Measurements from ENCODE around the gene GTPBP4. TPM values are rescaled to one million over a fixed set of nuclear protein-coding genes. Genes with fewer than 3 reads are reported as not detected.
"Not testable (repeated sequence)": the region's sequence is repeated elsewhere in the genome, so short reads cannot be mapped to it uniquely, and the experiment has no call there.

GTPBP4 gene
- total RNA-seq, 1 experiment from 2014 or later = 87.0 TPM

DNA sequence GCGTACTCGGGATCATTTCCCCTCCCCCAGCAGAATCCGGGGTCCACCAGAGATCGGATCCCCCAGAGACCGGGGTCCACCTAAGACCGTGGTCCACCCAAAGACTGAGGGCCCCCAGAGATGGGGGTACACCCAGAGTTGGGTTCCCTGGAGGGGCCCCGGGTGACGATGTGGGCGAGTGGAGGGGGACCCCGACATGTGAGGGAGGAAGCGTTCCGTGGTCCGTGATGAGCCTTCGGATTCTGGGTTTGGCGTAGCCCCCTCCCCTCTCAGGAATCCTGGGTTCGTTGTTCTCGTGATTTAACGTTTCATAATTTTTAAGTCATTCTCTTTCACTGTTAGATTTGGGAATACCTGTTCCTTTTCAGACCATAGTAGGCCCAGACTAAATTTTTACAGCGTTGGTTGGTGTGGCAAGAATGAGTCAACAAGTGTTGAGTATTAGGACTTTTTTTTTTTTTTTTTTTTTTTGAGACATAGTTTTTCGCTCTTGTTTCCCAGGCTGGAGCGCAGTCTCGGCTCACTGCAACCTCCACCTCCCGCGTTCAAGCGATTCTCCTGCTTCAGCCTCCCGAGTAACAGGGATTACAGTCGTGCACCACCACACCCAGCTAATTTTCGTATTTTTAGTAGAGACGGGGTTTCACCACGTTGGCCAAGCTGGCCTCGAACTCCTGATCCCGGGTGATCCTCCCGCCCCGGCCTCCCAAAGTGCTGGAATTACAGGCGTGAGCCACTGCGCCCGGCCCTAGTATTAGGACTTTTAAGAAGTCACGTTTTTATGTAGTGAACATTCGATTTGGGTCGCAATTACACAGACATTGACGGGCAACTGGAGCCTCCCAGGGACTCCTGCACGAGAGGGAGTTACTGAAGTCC, 672 bp downstream of the GTPBP4 start:
- DNase-seq (ENCODE audit: low read depth) = peak; percentile 23

DNA sequence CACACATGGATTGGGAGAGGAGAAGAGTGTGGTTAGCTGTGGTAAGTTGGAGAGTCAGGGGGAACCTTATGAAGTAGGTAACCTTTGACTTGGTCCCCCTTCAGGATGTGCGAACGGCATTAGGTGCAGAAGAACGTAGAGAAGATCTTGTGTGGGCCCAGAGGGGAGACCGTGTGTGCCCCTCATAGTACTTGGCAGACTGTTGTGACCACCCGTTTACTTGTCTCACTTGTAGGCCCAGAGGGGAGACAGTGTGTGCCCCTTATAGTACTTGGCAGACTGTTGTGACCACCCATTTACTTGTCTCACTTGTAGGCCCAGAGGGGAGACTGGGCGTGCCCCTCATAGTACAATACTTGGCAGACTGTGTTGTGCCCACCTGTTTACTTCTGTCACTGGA, 2.6 kb downstream of the GTPBP4 start:
- DNase-seq (ENCODE audit: low read depth) = no peak

DNA sequence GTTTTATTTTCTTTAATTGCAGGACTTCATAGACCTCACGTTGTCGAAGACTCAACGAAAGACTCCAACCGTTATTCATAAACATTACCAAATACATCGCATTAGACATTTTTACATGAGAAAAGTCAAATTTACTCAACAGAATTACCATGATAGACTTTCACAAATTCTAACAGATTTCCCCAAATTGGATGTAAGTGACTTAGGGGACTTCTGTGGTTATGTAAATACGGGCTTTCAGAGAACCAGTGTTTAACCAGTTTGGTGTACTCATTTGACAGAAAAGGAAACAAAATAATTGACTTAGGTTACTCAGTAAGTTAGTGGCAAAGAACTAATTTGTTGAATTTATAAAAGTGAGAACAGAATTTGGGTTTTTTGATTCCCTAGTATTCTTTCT, 4.2 kb downstream of the GTPBP4 start:
- DNase-seq (ENCODE audit: low read depth) = no peak

DNA sequence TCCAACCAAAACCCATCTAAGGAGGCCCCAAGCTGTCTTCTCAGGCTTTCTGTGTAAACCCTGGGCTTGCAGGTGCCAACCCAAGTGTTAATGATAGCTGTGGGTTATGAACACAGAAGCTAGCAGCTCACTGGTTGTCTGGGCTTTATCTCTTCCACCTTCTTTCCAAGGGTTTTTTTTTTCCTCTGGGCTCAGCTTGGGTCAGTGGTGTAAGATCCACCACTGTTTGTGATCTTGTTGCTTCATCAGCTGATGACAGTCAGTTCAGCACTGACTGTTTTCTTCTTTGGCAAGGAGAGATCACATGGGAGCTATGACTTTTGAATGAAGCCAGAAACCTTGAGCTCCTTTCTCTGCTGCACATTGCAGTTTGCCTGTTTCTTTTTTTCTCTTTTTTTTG, 4.6 kb downstream of the GTPBP4 start:
- DNase-seq (ENCODE audit: low read depth) = no peak

DNA sequence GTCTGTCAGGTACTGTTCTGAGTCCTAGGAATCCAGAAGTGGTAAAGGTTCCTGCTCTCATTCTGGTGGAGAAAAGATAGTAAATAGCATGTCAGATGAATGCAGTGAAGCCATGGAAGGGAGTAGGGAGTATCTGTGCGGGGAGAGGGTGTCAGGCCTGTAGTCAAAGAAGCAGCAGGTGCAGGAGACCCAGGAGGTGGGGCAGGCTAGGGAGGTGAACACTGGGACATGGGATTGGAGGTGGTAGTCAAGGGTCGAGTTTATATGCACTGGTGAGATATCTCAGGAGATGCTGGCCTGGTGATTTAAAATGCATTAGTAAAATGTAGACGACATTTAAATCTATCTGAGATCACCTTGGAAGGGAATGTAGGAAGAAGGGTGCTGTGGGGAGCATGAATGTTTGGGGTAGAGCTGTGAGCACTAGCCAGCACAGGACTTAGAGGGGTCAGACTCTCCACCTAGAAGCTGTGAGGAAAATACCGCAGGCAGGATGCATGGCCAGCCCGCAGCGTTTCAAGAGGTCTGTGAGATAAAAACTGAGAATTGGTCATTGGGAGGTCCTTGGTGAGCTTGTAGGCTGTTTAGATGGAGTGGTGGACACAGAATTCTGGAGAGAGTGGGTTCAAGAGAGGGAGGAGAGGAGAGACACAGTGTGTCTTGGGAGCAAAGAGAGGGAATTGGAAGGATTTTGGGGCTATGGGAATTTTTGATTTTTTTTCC, 6.8 kb downstream of the GTPBP4 start:
- no peak for DNase-seq (ENCODE audit: low read depth)

DNA sequence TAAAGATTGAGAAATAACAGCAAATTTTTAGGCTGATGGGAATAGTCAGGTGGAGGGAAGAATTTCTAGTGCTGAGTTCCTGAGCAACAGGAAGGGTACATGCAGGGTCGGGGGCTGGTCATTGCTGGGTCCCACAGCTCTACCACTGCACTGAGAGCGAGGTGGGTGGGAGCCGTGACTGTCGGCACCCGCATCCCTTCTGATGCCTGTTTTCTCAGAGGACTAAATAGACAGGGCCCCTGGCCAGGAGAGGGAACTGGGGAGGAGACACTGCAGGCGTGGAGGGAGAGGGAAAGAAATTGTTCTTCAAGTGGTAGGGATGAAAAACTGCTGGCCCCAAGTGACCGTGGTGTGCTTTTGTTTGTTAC, 7.3 kb downstream of the GTPBP4 start:
- no peak for DNase-seq (ENCODE audit: low read depth)

DNA sequence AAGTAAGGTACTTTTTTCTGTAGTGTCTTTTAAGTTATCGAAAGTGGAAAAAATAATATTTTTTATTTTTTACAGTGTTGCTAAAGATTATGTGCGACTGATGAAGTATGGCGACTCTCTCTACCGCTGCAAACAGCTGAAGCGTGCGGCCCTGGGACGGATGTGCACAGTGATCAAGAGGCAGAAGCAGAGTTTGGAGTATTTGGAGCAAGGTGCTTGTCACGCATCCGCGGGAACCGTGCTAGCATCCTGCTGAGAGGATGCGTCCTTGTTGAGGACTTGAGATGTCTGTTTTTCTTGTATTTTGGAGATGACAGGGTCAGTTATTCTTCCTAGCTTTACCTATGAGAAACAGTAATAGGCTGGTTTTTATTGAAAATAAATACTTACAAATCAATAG, 7.8 kb downstream of the GTPBP4 start:
- DNase-seq (ENCODE audit: low read depth) = no peak

DNA sequence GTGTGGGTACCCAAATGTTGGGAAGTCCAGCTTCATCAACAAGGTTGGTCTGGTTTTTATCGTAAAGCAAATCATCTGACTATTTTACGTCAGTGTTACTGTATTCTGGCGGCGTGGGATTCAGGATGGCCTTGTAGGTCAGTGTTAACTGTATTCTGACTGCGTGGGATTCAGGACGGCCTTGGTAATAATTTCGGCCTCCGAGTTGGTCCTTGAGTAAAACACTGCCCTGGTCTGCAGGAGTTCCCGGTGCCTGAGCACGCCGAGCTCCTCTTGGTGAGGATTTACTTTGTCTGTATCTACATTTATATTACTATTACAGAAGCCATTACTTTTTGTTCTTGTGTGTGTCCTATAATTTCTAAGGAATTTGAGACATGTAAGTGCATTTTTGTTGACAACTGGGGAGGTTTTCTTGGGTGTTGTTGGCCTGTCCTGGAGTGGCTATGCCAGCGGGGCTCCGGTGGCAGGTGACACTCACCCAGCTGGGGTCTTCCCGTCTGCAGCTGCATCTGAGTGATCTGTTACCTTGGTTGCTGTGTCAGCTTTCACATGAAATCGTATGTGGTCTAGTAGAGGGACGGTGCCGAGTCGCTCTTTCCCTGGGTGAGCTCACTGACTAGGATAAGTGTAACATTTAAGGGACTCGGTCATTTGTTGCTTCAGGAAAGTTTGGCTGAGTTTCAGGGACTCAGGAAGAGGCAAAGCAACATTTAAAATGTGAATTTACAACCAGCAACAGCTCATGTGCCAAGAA, 9.2 kb downstream of the GTPBP4 start:
- no peak for DNase-seq (ENCODE audit: low read depth)

DNA sequence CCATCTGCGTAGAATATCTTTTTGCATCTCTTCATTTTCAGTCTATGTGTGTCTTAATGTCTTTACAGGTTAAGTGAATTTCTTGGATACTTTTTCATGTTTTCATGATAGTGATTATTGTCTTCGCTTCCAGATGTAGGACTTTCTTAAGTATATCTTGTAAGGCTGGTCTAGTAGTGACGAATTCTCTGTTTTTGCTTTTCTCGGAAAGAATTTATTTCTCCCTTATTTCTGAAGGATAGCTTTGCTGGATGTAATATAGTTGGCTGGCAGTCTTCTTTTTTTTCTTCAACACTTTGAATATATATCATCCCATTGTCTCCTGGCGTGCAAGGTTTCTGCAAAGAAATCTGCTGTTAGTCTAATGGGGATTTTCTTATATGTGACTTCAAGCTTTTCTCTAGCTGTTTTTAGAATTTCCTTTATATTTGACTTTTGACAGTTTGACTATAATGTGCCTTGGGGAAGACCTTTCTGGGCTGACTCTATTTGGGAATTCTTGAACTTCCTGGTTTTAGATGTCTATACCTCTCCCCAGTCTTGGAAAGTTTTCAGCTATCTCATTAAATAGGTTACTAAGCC, 14.3 kb downstream of the GTPBP4 start:
- DNase-seq (ENCODE audit: low read depth) = no peak

DNA sequence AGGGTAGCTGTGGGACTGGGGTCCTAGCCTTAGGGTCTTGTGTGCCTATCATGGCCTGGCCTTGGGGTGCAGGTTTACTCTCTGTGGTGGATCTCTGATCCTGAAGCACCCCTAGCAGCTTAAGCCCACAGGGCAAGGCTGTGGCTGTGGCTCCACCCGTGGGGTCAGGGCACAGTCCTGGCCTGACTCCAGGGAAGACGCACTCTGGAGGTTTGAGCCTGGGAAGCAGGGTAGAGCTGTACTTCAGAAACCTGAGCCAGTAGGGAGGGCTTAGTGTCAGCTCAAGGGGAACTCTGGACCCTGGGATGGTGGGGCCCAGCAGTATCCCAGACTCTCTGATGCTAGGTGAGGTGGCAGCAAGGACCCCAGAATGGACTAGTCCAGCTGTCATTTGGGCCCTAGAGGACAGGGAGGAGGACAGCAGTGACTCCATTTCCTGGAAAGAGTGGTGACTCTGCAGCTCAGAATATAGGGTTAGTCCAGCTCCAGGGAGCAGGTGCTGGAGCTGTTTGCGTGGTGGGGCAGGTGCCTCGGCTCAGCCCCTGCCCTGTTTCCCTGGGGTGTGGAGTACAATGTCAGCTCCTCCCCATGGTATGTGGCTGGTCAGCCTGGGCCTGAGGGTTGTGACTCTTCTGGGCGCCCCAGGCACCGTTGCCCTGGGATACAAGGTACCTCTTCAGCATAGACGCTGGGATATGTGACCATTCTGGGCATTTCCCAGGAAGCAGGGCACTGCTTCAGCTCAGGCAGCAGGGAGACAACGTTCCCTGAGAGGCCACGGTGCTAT, 15.8 kb downstream of the GTPBP4 start:
- no peak for DNase-seq (ENCODE audit: low read depth)

DNA sequence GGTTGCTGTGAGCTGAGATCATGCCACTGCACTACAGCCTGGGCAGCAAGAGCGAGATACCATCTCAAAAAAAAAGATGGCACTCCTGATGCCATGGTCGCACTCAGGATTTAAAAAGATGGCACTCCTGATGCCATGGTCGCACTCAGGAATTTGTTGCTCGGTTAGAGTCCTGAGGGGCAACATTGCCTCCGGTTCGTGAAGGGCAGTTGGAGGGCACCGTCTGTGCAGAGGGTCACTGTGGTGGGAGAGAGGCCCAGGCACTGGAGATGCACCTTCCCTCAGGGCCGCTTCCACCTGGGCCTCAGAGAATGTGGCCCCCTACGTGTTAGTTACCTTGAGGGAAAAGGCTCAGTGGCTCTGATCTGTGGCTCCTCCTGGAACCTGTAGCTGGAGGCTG, 18.3 kb downstream of the GTPBP4 start:
- no peak for DNase-seq (ENCODE audit: low read depth)

DNA sequence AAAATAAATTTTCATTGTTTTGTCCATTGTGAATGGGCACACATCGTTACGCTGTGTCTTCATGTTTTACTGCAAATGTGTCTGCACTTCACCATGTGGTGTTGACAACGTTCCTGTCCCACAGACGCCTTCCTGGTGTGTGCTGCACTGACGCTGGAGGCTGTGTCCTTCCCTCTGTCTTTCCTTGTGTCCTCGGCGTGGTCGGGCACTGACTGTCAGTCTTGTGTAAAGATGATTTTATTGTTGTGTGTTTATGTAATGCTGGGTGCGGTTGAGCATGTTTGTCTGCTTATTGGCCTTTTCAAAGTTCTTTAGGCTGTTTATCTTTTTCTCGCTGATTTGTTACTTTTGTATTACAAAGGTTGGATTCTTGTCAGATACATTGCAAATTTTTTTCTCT, 19.3 kb downstream of the GTPBP4 start:
- no peak for DNase-seq (ENCODE audit: low read depth)

DNA sequence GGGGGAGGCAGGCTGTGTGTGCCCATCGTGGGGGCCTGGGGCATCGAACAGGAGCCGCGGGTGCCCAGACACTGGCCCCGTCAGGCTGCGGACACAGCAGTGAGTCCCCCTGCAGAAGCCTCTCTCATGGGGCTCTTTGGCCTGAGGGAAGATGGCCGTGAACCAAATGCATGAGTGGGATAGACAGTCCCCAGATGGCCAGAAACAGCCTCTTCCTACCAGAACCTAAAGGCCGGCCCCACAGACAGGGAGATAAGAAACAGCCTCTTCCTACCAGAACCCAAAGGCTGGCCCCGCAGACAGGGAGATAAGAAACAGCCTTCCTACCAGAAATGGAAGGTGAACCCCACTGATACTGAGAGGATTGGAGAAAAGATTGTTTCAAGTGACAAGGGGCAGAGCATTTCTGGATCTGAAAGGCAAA, 20.8 kb downstream of the GTPBP4 start:
- DNase-seq (ENCODE audit: low read depth) = no peak

DNA sequence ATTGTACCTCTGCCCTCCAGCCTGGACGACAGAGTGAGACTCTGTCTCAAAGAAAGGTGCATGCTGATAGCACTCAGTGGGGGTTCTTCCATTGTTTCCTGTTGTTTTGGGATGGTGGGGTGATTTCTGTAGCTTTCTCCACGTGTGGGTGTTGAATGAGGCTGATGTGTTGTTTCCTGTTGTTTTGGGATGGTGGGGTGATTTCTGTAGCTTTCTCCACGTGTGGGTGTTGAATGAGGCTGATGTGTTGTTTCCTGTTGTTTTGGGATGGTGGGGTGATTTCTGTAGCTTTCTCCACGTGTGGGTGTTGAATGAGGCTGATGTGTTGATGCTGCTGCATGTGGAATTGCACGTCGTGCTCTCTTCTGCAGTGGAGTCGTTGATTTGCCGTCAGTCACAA, 21.7 kb downstream of the GTPBP4 start:
- not testable (repeated sequence) for DNase-seq (ENCODE audit: low read depth)

DNA sequence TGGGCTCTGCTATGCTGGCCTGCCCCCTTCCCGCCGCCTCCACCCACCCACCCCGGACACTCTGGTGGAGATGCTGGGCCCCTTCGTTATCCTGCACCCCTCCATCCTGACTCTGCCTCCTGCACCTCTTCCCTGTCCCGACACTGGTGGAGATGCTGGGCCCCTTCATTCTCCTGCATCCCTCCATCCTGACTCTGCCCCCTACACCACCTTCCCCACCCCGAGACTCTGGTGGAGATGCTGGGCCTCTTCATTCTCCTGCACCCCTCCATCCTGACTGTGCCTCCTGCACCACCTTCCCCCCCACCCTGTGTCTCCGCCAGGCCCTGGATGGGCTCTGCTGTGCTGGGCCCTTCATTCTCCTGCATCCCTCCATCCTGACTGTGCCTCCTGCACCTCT, 22.5 kb downstream of the GTPBP4 start:
- DNase-seq (ENCODE audit: low read depth) = no peak

DNA sequence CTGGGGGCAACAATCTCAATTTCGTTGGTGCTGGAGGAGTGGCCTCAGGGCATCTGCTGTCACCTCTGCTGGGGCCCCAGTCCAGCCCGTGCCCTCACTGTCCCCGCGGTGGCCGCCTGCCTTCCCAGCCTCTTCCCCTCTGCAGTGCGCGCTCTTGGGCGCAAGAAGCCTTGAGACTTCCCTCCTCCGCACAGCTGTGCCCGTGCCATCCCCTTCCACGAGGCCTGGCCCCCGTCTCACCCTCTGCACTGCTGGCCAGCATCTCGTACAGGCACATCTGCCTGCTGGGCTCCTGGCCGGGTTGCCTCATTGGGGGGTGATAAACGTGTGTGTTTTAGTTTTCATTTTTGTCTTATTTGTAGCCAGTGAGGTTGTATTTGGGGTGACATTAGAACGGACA, 23.5 kb downstream of the GTPBP4 start:
- no peak for DNase-seq (ENCODE audit: low read depth)

DNA sequence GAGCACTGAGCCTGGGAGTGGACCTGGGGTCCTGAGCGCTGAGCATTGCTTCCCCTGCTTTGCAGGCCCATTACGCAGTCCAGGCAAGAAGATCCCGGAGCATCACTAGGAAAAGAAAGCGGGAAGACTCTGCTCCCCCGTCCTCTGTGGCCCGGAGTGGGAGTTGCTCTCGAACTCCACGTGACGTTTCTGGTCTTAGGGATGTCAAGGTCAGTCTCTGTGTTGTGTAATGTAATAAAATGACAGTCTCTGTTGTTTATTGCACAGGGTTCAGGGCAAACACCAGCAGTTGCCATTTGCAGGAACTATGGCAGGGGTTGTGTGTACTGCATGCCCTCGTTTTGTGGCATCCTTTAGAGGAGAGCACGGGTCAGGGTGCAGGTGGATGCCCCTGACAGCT, 27.5 kb downstream of the GTPBP4 start:
- no peak for DNase-seq (ENCODE audit: low read depth)

DNA sequence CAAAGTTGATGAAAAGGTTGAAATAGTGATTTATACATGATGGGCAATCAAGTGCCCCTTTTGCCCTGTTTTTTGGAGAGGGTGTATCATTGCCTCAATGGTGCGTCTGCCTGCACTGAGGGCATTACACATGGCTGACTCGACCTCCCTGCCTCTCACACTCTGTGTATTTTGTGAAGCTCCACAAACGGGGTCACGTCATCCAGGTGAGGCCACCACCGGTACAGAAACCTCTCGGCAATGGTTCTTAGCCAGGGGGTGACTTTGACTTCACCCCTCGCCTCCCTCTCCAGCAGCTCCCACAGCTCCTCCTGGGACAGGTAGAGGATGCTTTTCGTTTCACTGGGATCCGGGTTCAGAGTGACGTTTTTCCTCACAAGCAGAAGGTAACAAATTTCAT, 31.1 kb downstream of the GTPBP4 start:
- DNase-seq (ENCODE audit: low read depth) = no peak

DNA sequence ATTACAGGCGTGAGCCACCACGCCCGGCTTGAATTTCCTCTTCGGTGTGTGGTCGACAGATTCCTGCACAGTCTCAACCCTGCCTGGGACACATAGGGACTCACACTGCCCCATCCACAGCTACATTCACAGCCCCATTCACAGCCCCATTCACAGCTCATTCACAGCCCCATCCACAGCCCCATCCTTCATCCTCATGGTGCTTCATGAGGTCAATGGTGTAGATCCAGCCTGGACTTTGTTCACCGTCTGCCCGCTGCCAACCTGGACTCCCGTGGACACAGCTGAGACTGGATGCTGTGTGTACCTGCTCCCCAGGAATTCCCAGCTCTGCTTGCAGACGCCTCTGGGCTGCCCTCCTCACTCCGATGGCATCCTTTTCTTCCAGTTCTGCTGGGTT, 32.2 kb downstream of the GTPBP4 start:
- no peak for DNase-seq (ENCODE audit: low read depth)

DNA sequence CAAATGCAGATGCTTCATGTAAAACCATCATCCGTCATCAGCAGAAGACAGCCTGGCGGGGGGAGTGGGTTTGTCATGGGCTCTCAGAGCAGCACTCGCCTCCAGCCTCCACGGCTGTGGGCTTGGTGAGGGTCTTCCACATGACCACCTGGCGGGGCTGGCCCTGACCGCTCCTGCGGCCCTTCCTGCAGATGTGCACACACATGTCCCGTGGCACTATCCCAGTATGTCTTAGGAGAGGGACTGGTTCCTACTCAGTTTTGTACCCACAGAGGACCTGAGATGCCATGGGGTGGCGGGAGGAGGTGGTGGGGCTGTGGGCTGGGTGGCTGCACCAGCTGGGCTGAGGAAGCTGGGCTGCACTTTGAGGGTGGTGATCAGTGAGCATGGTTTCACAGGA, 32.7 kb downstream of the GTPBP4 start:
- DNase-seq (ENCODE audit: low read depth) = no peak

DNA sequence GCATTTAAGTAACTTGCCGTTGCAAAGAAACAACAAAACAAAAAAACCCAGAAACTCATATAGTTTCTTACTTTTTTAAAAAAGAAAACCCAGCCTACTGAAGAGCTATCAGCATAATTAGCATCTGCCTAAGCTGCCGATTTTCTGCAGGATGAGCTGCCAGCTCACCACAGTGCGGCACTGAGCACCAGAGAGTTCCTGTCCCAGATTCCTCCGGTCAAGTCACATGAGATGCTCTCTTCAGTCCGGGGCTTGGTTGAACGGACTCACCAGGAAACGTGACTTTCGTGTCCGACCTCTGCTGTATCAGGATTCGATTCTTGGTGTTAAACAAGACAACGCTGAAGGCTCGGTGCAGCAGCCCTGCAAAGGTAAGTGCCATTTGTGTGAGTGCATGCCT, 34.2 kb downstream of the GTPBP4 start:
- DNase-seq (ENCODE audit: low read depth) = no peak
